AG08396 (cell line): ENCODE measurements around the gene LPCAT2.
A peak's percentile ranks its signal among the peaks of the same experiment; 100 is the strongest.

Experiments used
- DNase-seq: peaks from one replicate; pipeline ENCODE4 v3.0.0; 2012; ENCODE audit warnings: low spot score, mixed read lengths

The LPCAT2 gene

GRCh38 chr16:55555436-55555835 is 46.6 kb downstream of the LPCAT2 start:
- DNase-seq = no peak

- DNase-seq = no peak
These were observed 48.3 kb downstream of the LPCAT2 start for GRCh38 chr16:55557186-55557585.

- no peak for DNase-seq
These were observed 50.4 kb downstream of the LPCAT2 start for GRCh38 chr16:55559233-55559632.

GRCh38 chr16:55559933-55560516 is 51.2 kb downstream of the LPCAT2 start:
- DNase-seq = no peak

GRCh38 chr16:55561319-55561848 is 52.5 kb downstream of the LPCAT2 start:
- DNase-seq = no peak

- no peak for DNase-seq
These were observed 54.1 kb downstream of the LPCAT2 start for GRCh38 chr16:55562936-55563335.

- no peak for DNase-seq
These were observed 54.9 kb downstream of the LPCAT2 start for GRCh38 chr16:55563797-55564196.

- no peak for DNase-seq
These were observed 56.2 kb downstream of the LPCAT2 start for GRCh38 chr16:55565086-55565485.

- no peak for DNase-seq
These were observed 57.7 kb downstream of the LPCAT2 start, which contains the start of gene CAPNS2 for GRCh38 chr16:55566432-55567175. TSS of gene CAPNS2 (plus strand) at chr16:55566684. CDS start at chr16:55566757, 73 bp downstream.

GRCh38 chr16:55567382-55567781 is 58.5 kb downstream of the LPCAT2 start:
- peak; percentile 28 for DNase-seq

GRCh38 chr16:55568207-55568606 is 59.3 kb downstream of the LPCAT2 start:
- no peak for DNase-seq

GRCh38 chr16:55569025-55569424 is 60.2 kb downstream of the LPCAT2 start:
- no peak for DNase-seq

- DNase-seq = no peak
These were observed 61.3 kb downstream of the LPCAT2 start for GRCh38 chr16:55570159-55570558.

- no peak for DNase-seq
These were observed 62.5 kb downstream of the LPCAT2 start for GRCh38 chr16:55571191-55571897.

- no peak for DNase-seq
These were observed 63.6 kb downstream of the LPCAT2 start for GRCh38 chr16:55572439-55572838.

- DNase-seq = no peak
These were observed 65.9 kb downstream of the LPCAT2 start for GRCh38 chr16:55574811-55575210.

- no peak for DNase-seq
These were observed 66.6 kb downstream of the LPCAT2 start for GRCh38 chr16:55575496-55575895.

GRCh38 chr16:55576384-55576783 is 67.5 kb downstream of the LPCAT2 start:
- no peak for DNase-seq

GRCh38 chr16:55577887-55578286 is 69.0 kb downstream of the LPCAT2 start:
- no peak for DNase-seq

- DNase-seq = no peak
These were observed 76.8 kb downstream of the LPCAT2 start for GRCh38 chr16:55585631-55586030.

- no peak for DNase-seq
These were observed 79.9 kb downstream of the LPCAT2 start for GRCh38 chr16:55588799-55589198.

GRCh38 chr16:55592306-55592705 is 83.4 kb downstream of the LPCAT2 start:
- DNase-seq = no peak

GRCh38 chr16:55597928-55598327 is 89.1 kb downstream of the LPCAT2 start:
- no peak for DNase-seq
